Measurements from ENCODE around the gene CHRNA4.

CHRNA4 gene

GRCh38 chr20:63331741-63332400, 29.3 kb downstream of the CHRNA4 start:
- DNase-seq = no peak

GRCh38 chr20:63330940-63331339, 30.2 kb downstream of the CHRNA4 start:
- no peak for DNase-seq

GRCh38 chr20:63330084-63330760, 30.9 kb downstream of the CHRNA4 start:
- no peak for DNase-seq

- DNase-seq = no peak
Observed at GRCh38 chr20:63329331-63330083, 31.6 kb downstream of the CHRNA4 start.

GRCh38 chr20:63328718-63329275, 32.4 kb downstream of the CHRNA4 start:
- DNase-seq = no peak

GRCh38 chr20:63328026-63328700, 33.0 kb downstream of the CHRNA4 start:
- no peak for DNase-seq

- DNase-seq = no peak
Observed at GRCh38 chr20:63327231-63327745, 33.9 kb downstream of the CHRNA4 start.

GRCh38 chr20:63326314-63327230, 34.6 kb downstream of the CHRNA4 start:
- DNase-seq = peak; percentile 14

GRCh38 chr20:63325554-63326313, 35.4 kb downstream of the CHRNA4 start:
- no peak for DNase-seq

GRCh38 chr20:63325021-63325471, 36.1 kb downstream of the CHRNA4 start:
- no peak for DNase-seq

GRCh38 chr20:63323357-63323981, 37.7 kb downstream of the CHRNA4 start:
- DNase-seq = no peak

- DNase-seq = no peak
Observed at GRCh38 chr20:63322933-63323273, 38.2 kb downstream of the CHRNA4 start.

GRCh38 chr20:63322146-63322932, 38.8 kb downstream of the CHRNA4 start:
- no peak for DNase-seq

GRCh38 chr20:63321148-63321831, 39.9 kb downstream of the CHRNA4 start:
- DNase-seq = no peak

- DNase-seq = no peak
Observed at GRCh38 chr20:63320616-63321147, 40.5 kb downstream of the CHRNA4 start.

GRCh38 chr20:63320041-63320511, 41.1 kb downstream of the CHRNA4 start:
- DNase-seq = no peak

- DNase-seq = no peak
Observed at GRCh38 chr20:63319164-63320040, 41.7 kb downstream of the CHRNA4 start.
